HFF-Myc (cell line): ENCODE measurements around the gene LRRC55.

Experiments
- DNase-seq: peaks from one replicate; pipeline ENCODE4 v3.0.0-alpha.2; 2011; ENCODE audit warnings: low read depth; ENCODE audit errors: extremely low read depth
- H3K4me3 ChIP-seq: replicated peaks from 2 replicates; pipeline ENCODE4 v1.5.1; 2011; ENCODE audit warnings: low read depth, mild to moderate bottlenecking, control low read depth, low read length
- TF ChIP-seq, protein P1 (sequence below): IDR thresholded peaks from 2 replicates; pipeline ENCODE4 v1.5.1; 2012; ENCODE audit warnings: mild to moderate bottlenecking, low read depth, low read length, control low read depth; ENCODE audit errors: missing control alignments

Gene LRRC55

DNA sequence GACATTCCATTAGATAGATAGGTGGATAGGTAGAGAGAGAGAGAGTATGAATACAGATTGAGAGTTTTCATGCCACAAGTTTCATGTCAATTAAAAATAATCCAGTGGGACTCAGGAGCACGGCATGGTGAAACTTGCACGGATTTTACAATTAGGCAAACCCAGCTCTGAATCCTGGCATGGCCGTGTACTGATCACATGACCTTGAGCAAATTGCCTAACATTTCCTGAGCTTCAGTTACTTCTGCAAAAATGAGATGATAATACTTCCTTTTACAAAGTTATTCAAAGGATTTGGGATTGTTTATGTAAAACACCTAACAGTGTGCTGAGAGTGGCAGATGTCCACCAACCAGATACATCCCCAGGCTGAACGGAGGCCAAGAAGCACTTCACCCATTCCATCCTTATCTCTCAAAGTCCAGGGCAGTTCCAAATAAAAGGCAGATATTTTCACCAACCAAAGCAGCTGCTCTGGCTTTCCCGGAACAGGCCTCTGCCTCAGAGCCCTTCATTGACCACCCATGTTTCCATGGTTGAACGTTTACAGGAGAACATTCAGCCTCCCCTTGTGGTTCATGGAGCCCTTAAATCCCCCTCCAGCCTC lies 37.4 kb downstream of the LRRC55 start:
- TF ChIP-seq, protein P1, sequence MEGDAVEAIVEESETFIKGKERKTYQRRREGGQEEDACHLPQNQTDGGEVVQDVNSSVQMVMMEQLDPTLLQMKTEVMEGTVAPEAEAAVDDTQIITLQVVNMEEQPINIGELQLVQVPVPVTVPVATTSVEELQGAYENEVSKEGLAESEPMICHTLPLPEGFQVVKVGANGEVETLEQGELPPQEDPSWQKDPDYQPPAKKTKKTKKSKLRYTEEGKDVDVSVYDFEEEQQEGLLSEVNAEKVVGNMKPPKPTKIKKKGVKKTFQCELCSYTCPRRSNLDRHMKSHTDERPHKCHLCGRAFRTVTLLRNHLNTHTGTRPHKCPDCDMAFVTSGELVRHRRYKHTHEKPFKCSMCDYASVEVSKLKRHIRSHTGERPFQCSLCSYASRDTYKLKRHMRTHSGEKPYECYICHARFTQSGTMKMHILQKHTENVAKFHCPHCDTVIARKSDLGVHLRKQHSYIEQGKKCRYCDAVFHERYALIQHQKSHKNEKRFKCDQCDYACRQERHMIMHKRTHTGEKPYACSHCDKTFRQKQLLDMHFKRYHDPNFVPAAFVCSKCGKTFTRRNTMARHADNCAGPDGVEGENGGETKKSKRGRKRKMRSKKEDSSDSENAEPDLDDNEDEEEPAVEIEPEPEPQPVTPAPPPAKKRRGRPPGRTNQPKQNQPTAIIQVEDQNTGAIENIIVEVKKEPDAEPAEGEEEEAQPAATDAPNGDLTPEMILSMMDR = no peak
- no peak overlapping the region for H3K4me3 ChIP-seq
- no peak for DNase-seq

DNA sequence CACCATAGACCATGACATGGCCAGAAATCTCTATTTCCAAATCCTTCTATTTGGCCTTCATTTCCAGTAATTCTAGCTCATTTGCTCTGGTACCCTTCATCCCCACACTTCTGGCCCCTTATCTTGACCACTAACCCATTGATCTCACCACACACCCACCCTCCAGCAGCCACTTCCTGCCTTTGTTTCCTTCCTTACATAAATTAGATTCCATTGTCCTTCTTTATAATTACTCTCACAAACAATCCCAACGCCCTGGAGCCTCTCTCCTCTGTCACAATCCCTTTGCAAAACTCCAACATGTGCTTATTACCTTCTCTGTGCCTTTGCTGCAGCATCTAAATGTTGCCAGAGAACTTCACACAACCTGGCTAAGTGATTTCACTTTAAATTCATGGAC lies 40.5 kb downstream of the LRRC55 start:
- H3K4me3 ChIP-seq = no peak overlapping the region
- DNase-seq = no peak
- TF ChIP-seq, protein P1 = no peak

DNA sequence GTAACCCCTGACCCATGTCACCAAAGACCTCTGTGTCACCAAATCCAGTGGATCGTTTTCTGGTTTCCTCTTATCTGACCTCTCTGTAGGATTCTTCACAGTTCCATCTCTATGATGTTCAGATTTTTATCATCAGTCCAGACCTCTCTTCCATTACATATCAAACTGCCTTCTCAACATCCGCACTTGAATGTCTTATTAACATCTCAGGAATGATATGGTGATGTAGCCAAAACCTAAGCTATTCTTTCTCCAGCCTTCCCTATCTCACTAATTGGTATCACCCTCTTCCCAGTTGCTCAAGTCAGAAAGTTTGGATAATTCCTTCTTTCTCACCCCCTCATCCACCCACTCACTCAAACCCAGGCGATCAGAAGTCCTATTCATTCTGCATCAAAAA lies 41.8 kb downstream of the LRRC55 start:
- TF ChIP-seq, protein P1 = no peak
- no peak for DNase-seq

DNA sequence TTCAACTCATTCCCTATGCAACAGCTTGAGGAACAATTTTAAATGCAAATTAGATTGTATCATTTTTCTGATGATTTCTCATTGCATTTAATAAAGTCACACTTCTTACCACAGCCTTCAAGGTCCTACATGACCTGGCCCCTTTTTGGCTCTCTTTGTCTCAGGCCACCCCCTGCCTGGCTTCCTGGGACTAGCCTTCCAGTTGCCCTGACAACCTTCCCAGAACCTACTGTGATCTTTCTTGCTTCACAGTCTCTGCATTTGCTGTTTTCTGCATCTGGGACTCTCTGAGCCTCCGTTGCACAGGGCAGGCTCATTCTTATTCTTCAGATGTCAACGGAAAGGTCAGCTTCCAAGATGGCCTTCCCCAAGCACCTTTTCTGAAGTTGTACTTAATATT lies 42.4 kb downstream of the LRRC55 start:
- TF ChIP-seq, protein P1 = no peak
- DNase-seq = no peak
- H3K4me3 ChIP-seq = no peak overlapping the region

More for the DNA sequence above, 41.8 kb downstream of the LRRC55 start:
- H3K4me3 ChIP-seq = no peak overlapping the region

DNA sequence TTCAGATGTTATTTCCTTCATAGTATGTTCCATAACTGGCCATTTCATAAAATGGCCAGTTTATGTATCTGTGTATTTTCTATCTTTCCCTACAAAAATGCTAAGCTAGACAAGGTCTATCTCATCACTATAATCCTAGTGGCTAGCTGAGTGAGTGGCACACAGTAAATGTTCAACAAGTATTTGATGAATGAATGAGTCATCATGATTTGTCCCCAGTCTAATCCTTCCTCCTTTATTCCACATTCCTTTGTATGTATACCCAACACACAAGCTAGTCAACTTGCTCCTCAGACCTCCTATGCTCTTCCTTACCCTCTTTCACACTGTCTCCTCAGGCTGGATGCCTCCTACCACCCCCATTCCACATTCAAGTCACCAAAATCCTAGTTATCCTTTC lies 42.8 kb downstream of the LRRC55 start:
- TF ChIP-seq, protein P1 = no peak
- H3K4me3 ChIP-seq = no peak overlapping the region
- no peak for DNase-seq

DNA sequence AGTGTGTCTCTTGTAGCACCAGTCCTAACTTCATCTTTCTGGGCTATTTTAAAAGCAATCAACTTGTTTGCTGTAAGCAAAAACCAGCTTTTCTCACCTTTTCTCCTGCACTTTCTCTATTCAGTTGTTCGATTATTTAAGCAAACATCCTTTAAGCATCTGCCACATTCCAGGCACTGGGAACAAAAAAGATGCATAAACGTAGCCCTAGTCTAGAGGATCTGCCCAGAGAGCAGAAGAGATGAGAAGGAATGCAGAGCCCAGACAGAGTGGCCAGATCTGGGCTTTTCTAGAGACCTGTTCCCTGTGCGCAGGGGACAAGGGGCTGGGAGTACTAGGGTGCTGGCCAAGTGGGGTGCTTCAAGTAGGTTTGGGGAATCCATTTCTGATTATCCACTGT lies 46.8 kb downstream of the LRRC55 start:
- no peak for DNase-seq
- H3K4me3 ChIP-seq = no peak overlapping the region
- TF ChIP-seq, protein P1 = no peak

DNA sequence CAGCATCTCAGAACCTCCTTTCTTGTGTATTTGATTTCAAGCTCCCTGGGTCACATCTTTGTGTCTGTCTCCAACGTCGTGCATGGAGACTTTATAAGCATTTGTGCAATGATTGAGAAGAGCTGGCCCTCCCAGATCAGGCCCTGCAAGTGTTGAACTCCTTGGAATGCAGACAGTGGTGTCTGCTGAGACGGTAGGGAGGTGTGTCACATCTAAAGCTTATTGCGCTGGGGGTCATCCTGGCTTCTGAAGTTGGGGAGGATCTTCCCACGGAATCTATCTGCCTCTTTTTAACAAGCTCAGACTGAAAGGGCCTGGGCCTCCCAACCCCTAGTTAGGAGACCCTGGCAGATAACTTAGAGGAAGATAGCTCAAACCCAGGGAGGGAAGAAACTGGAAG lies 48.6 kb downstream of the LRRC55 start:
- no peak overlapping the region for H3K4me3 ChIP-seq
- DNase-seq = no peak
- TF ChIP-seq, protein P1 = no peak
